Measurements from ENCODE around the gene PRPF31.

- TF ChIP-seq CTCF (IDR thresholded peaks at IDR 0.05) (no peak), POLR2A (IDR thresholded peaks at IDR 0.05) (peak in 1 of 2 donors; percentile 59)
Observed at GRCh38 chr19:54102421-54103169, 13.0 kb upstream of the PRPF31 start, which contains the start of gene NDUFA3.

Data from thyroid gland (tissue), 4 donors.